ENCODE results near the gene ADAMTS20.
"Not testable (repeated sequence)": the region's sequence is repeated elsewhere in the genome, so short reads cannot be mapped to it uniquely, and the experiment has no call there.

Gene ADAMTS20, protein sequence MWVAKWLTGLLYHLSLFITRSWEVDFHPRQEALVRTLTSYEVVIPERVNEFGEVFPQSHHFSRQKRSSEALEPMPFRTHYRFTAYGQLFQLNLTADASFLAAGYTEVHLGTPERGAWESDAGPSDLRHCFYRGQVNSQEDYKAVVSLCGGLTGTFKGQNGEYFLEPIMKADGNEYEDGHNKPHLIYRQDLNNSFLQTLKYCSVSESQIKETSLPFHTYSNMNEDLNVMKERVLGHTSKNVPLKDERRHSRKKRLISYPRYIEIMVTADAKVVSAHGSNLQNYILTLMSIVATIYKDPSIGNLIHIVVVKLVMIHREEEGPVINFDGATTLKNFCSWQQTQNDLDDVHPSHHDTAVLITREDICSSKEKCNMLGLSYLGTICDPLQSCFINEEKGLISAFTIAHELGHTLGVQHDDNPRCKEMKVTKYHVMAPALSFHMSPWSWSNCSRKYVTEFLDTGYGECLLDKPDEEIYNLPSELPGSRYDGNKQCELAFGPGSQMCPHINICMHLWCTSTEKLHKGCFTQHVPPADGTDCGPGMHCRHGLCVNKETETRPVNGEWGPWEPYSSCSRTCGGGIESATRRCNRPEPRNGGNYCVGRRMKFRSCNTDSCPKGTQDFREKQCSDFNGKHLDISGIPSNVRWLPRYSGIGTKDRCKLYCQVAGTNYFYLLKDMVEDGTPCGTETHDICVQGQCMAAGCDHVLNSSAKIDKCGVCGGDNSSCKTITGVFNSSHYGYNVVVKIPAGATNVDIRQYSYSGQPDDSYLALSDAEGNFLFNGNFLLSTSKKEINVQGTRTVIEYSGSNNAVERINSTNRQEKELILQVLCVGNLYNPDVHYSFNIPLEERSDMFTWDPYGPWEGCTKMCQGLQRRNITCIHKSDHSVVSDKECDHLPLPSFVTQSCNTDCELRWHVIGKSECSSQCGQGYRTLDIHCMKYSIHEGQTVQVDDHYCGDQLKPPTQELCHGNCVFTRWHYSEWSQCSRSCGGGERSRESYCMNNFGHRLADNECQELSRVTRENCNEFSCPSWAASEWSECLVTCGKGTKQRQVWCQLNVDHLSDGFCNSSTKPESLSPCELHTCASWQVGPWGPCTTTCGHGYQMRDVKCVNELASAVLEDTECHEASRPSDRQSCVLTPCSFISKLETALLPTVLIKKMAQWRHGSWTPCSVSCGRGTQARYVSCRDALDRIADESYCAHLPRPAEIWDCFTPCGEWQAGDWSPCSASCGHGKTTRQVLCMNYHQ (N-terminal part only)

GRCh38 chr12:43551971-43552559, at the start of gene ADAMTS20:
Gene ADAMTS20 (minus strand): TSS chr12:43552203. CDS start chr12:43551921, 282 bp downstream.
- DNase-seq: peak; percentile 19

DNA sequence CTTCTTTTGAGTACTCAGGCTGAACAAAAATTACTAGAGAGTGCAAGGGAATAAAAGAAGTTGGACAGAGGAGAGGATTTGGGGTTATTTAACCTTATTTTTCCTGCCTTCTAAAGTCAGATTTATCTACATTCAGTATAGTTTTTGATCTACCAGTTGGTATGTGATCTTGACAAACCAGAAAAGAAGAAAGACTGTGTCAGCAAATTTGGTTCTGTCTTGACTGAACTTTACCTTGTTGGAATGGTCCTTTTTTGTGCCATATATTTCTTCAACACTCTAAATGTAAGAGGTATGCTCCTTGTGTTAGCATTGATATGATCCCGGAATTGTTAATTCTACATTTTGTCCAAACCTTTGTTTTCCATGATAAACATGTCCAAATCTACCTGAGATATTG, 47.7 kb upstream of the ADAMTS20 start:
- DNase-seq: no peak

- DNase-seq: no peak
These were observed 47.1 kb upstream of the ADAMTS20 start for GRCh38 chr12:43599066-43599465.

DNA sequence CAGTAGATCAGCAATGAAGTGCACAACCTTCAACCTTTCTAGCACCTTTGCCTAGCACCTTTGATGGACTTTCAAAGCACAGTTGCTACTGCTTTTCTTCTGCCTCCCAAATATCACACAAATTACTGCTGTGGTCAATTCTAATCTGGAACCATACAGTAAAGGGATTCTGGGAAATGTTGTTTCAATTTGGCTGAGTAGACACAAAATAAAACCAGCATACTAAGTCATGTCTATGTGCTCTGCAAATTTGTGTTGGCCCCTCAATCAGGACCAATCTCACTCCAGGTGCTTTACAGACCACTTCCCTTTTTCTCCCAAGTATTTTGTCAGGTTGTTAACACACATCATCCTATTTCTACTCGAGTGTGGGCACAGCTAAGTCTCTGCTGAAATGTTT, 38.3 kb upstream of the ADAMTS20 start:
- no peak for DNase-seq

- DNase-seq: no peak
These were observed 34.7 kb upstream of the ADAMTS20 start for GRCh38 chr12:43586646-43587245.

DNA sequence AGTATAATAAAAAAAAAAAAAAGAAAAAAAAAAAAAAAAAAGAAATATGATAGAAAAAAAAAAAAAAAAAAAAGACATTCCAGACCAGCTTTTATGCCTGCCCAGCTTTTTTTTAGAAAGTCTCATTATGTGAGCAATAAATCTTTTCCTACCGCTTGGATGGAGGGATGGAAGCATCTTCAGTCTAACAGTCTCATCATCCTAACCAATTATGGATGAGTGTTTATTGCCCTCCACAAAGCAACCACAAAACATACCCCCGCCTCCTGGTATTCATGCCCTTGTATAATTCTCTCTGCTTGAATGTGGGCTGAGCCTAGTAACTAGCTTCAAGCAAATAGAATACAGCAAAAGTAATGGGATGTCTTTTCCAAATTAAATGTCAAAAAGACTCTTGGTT, 33.7 kb upstream of the ADAMTS20 start:
- DNase-seq: no peak

GRCh38 chr12:43580601-43581000, 28.6 kb upstream of the ADAMTS20 start:
- DNase-seq: no peak

- peak; percentile 18 for DNase-seq
These were observed 27.2 kb upstream of the ADAMTS20 start for GRCh38 chr12:43579206-43579605.

- DNase-seq: peak; percentile 50
These were observed 26.8 kb upstream of the ADAMTS20 start for GRCh38 chr12:43578782-43579181.

GRCh38 chr12:43577381-43577780, 25.4 kb upstream of the ADAMTS20 start:
- DNase-seq: no peak

- no peak for DNase-seq
These were observed 24.2 kb upstream of the ADAMTS20 start for GRCh38 chr12:43576162-43576561.

- no peak for DNase-seq
These were observed 19.9 kb upstream of the ADAMTS20 start for GRCh38 chr12:43571885-43572284.

- no peak for DNase-seq
These were observed 4.1 kb upstream of the ADAMTS20 start for GRCh38 chr12:43556057-43556456.

DNA sequence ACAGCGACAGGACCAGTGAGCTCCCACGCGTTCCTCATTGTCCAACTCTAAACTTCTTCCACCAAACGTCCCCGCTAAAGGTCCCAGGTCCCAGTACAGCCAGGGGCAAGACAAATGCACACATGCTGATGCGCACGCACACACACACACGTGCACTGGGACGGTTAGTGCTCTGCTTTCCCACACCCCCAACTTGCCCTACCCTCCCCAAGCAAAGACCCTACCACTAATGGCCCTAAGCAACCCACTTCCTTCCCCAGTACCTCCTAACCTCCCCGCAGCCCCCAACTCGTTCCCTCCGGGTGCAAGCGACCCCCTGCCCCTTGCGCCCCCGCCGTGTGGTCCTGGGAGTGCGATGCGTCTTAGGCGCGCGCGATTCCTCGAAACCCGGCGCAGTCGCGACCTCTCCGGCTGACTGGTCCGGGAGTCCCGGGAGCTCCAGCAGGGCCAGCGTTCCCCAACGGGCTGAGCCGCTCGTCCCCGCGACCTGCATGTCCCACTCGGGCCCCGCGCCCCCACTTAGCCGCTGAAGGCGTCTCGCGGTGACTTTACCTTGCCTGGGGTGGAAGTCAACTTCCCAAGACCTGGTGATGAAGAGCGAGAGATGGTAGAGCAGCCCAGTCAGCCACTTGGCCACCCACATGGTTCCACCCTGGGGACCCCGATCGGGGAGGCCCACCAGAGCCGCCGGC, 578 bp downstream of the ADAMTS20 start:
- DNase-seq: peak; percentile 5

DNA sequence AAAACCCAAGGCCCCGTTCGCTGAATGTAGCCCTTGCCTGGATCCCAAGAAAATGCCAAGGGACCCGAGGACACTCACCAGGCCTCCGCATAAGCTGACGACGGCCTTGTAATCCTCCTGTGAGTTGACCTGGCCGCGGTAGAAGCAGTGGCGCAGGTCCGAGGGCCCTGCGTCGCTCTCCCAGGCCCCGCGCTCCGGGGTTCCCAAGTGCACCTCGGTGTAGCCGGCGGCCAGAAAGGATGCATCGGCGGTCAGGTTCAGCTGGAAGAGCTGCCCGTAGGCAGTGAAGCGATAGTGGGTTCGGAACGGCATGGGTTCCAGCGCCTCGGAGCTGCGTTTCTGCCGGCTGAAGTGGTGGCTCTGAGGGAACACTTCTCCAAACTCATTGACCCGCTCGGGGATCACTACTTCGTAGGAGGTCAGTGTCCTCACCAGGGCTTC, 1.2 kb downstream of the ADAMTS20 start:
- no peak for DNase-seq

- no peak for DNase-seq
These were observed 7.3 kb downstream of the ADAMTS20 start for GRCh38 chr12:43544703-43545102.

DNA sequence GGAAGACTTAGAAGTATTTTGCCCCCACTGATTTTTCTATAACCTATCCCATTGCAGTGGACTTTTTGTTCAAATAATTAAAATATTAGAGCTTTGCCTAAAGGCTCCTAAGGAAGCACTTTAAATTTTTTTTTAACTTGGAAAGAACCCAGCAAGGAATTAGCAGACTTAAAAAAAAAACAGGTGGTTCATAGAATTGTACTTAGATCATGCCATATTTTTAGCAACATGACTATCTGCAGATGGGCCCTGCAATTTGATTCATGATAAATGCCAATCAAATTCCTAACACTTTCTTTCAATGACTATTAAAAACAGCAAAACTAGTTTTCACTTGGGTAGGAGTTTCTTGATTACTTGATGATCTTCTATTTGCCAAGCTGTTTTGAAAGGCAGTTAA, 11.5 kb downstream of the ADAMTS20 start:
- peak; percentile 32 for DNase-seq

DNA sequence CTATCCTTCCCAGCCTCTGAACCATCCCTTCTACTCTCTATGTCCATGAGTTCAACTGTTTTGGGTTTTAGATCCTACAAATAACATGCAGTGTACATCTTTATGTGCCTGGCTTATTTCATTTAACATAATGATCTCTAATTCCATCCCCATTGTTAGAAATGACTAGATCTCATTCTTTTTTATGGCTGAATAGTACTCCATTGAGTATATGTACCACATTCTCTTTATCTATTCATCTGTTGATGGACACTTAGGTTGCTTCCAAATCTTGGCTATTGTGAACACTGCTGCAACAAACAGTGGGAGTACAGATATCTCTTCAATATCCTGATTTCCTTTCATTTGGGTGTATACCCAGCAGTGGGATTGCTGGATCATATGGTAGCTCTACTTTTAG, 14.3 kb downstream of the ADAMTS20 start:
- DNase-seq: not testable (repeated sequence)

- no peak for DNase-seq
These were observed 36.0 kb downstream of the ADAMTS20 start for GRCh38 chr12:43516045-43516444.

- DNase-seq: peak; percentile 28
These were observed 50.3 kb downstream of the ADAMTS20 start for GRCh38 chr12:43501703-43502102.

DNA sequence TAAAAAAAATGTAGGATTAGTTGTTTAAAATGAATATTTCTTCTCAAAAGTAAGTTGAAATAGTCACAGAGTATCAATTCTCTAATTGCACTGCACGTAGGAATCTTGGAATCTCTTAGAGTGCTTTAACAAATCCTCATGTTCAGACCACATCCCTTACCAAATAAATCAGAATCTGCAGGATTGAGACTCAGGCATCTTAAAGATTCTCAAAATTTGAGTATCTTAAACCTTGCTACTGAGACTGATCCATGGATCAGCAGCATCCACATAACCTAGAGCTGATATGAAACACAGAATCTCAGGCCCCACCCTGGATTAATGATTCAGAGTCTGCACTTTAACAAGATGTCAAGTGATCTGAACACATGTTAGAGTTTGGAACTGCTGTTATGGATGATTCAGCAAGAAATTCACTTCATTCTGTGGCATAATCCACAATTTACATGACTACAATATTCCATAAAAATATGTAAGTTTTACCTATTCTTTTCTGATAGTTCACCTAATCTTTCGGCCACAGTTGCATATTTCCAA, 58.7 kb downstream of the ADAMTS20 start:
- DNase-seq: no peak

All from fibroblast of skin of right quadriceps (primary cell).